ENCODE measurements around the gene UFM1.

UFM1 gene

GRCh38 chr13:38394777-38395496 lies 45.3 kb downstream of the UFM1 start:
- no peak overlapping the region for H3K4me3 ChIP-seq (ENCODE audit: control insufficient read depth, low read depth, low read length)
- DNase-seq (ENCODE audit: low read depth): peak; percentile 13
- no peak for TF ChIP-seq CTCF (IDR thresholded peaks at IDR 0.05; ENCODE audit: control insufficient read depth, insufficient read depth, low read depth, low read length, missing control alignments)

GRCh38 chr13:38395497-38395788 lies 45.8 kb downstream of the UFM1 start:
- no peak for DNase-seq (ENCODE audit: low read depth)
- TF ChIP-seq CTCF (IDR thresholded peaks at IDR 0.05; ENCODE audit: control insufficient read depth, insufficient read depth, low read depth, low read length, missing control alignments): no peak
- H3K4me3 ChIP-seq (ENCODE audit: control insufficient read depth, low read depth, low read length): no peak overlapping the region

GRCh38 chr13:38398711-38399493 lies 49.3 kb downstream of the UFM1 start:
- TF ChIP-seq CTCF (IDR thresholded peaks at IDR 0.05; ENCODE audit: control insufficient read depth, insufficient read depth, low read depth, low read length, missing control alignments): no peak
- DNase-seq (ENCODE audit: low read depth): peak; percentile 68
- H3K4me3 ChIP-seq (ENCODE audit: control insufficient read depth, low read depth, low read length): no peak overlapping the region

GRCh38 chr13:38399535-38399934 lies 49.9 kb downstream of the UFM1 start:
- no peak for DNase-seq (ENCODE audit: low read depth)
- no peak overlapping the region for H3K4me3 ChIP-seq (ENCODE audit: control insufficient read depth, low read depth, low read length)
- no peak for TF ChIP-seq CTCF (IDR thresholded peaks at IDR 0.05; ENCODE audit: control insufficient read depth, insufficient read depth, low read depth, low read length, missing control alignments)

GRCh38 chr13:38401276-38401675 lies 51.6 kb downstream of the UFM1 start:
- H3K4me3 ChIP-seq (ENCODE audit: control insufficient read depth, low read depth, low read length): no peak overlapping the region
- no peak for TF ChIP-seq CTCF (IDR thresholded peaks at IDR 0.05; ENCODE audit: control insufficient read depth, insufficient read depth, low read depth, low read length, missing control alignments)
- no peak for DNase-seq (ENCODE audit: low read depth)

- DNase-seq (ENCODE audit: low read depth): no peak
- no peak overlapping the region for H3K4me3 ChIP-seq (ENCODE audit: control insufficient read depth, low read depth, low read length)
- no peak for TF ChIP-seq CTCF (IDR thresholded peaks at IDR 0.05; ENCODE audit: control insufficient read depth, insufficient read depth, low read depth, low read length, missing control alignments)
These were observed 55.6 kb downstream of the UFM1 start for GRCh38 chr13:38405216-38405615.
